ENCODE results near the gene PRKAR1B.

Gene PRKAR1B

GRCh38 chr7:534075-534474 lies 193.0 kb downstream of the PRKAR1B start:
- no peak for DNase-seq

- DNase-seq: no peak
Measured at GRCh38 chr7:533266-533665, 193.8 kb downstream of the PRKAR1B start.

- DNase-seq: no peak
Measured at GRCh38 chr7:532379-533143, 194.5 kb downstream of the PRKAR1B start.

GRCh38 chr7:531777-532176 lies 195.3 kb downstream of the PRKAR1B start:
- DNase-seq: no peak

- no peak for DNase-seq
Measured at GRCh38 chr7:528451-528850, 198.6 kb downstream of the PRKAR1B start.

- DNase-seq: no peak
Measured at GRCh38 chr7:527723-528122, 199.4 kb downstream of the PRKAR1B start.

GRCh38 chr7:526460-527034 lies 200.5 kb downstream of the PRKAR1B start:
- no peak for DNase-seq

- no peak for DNase-seq
Measured at GRCh38 chr7:525740-526139, 201.3 kb downstream of the PRKAR1B start.

- DNase-seq: no peak
Measured at GRCh38 chr7:524800-525199, 202.3 kb downstream of the PRKAR1B start.

GRCh38 chr7:523347-524336 lies 203.4 kb downstream of the PRKAR1B start:
- no peak for DNase-seq

GRCh38 chr7:522951-523314 lies 204.1 kb downstream of the PRKAR1B start:
- no peak for DNase-seq

- DNase-seq: peak; percentile 18
Measured at GRCh38 chr7:522071-522950, 204.8 kb downstream of the PRKAR1B start.

- peak; percentile 15 for DNase-seq
Measured at GRCh38 chr7:521221-522070, 205.6 kb downstream of the PRKAR1B start.

- no peak for DNase-seq
Measured at GRCh38 chr7:520503-521161, 206.4 kb downstream of the PRKAR1B start.

- no peak for DNase-seq
Measured at GRCh38 chr7:519484-520390, 207.3 kb downstream of the PRKAR1B start, which contains the start of gene PDGFA. Gene PDGFA (minus strand): TSS chr7:519846. CDS start chr7:519001, 845 bp downstream.

- DNase-seq: no peak
Measured at GRCh38 chr7:518630-519483, 208.2 kb downstream of the PRKAR1B start.

GRCh38 chr7:517774-518629 lies 209.1 kb downstream of the PRKAR1B start:
- no peak for DNase-seq

Data from CD4-positive, alpha-beta T cell treated with Interleukin-4 for 4 hours (primary cell).